Hepatocyte (in vitro differentiated cells): Measurements from ENCODE around the gene DDX10. TPM values are rescaled to one million over a fixed set of nuclear protein-coding genes. Genes with fewer than 3 reads are reported as not detected.

Experiments used
- DNase-seq: peaks from one replicate; pipeline ENCODE4 v3.0.0-alpha.2; 2016; ENCODE audit warnings: low spot score
- H2AFZ ChIP-seq: fragments of 200-600 bp; sonication (generic); 2 replicates; pipeline ENCODE4 v1.6.0; 2016; ENCODE audit warnings: antibody characterized with exemption, mild to moderate bottlenecking
- H3K27ac ChIP-seq: fragments of 200-600 bp; sonication (generic); 2 replicates; pipeline ENCODE4 v1.5.1; 2016; ENCODE audit warnings: mild to moderate bottlenecking
- H3K27me3 ChIP-seq: fragments of 200-600 bp; sonication (generic); 2 replicates; pipeline ENCODE4 v1.6.1; 2016
- H3K36me3 ChIP-seq: fragments of 200-600 bp; sonication (generic); replicated peaks from 2 replicates; pipeline ENCODE4 v1.5.1; 2016; ENCODE audit warnings: low read depth; ENCODE audit not compliant: insufficient read depth
- H3K4me1 ChIP-seq: fragments of 200-600 bp; sonication (generic); 2 replicates; pipeline ENCODE4 v1.5.1; 2016; ENCODE audit warnings: mild to moderate bottlenecking, moderate library complexity; ENCODE audit not compliant: insufficient read depth
- H3K4me2 ChIP-seq: fragments of 200-600 bp; sonication (generic); 2 replicates; pipeline ENCODE4 v1.6.0; 2016
- H3K4me3 ChIP-seq: fragments of 200-600 bp; sonication (generic); 2 replicates; pipeline ENCODE4 v1.5.1; 2016; ENCODE audit warnings: mild to moderate bottlenecking
- H3K79me2 ChIP-seq: fragments of 200-600 bp; sonication (generic); 2 replicates; pipeline ENCODE4 v1.6.0; 2017; ENCODE audit warnings: mild to moderate bottlenecking
- H3K9me2 ChIP-seq: fragments of 200-600 bp; sonication (generic); replicated peaks from 2 replicates; pipeline ENCODE4 v1.6.0; 2017; ENCODE audit warnings: mild to moderate bottlenecking; ENCODE audit not compliant: insufficient read depth
- H3K9me3 ChIP-seq: fragments of 200-600 bp; sonication (generic); 2 replicates; pipeline ENCODE4 v1.5.1; 2016; ENCODE audit warnings: low read depth, mild to moderate bottlenecking
- H4K20me1 ChIP-seq: fragments of 200-600 bp; sonication (generic); 2 replicates; pipeline ENCODE4 v1.6.0; 2016; ENCODE audit warnings: mild to moderate bottlenecking; ENCODE audit not compliant: insufficient read depth, poor library complexity, severe bottlenecking
- CTCF ChIP-seq: fragments of 200-600 bp; sonication (generic); IDR thresholded peaks from 2 replicates; pipeline ENCODE4 v1.5.1; 2016; ENCODE audit warnings: antibody characterized with exemption, mild to moderate bottlenecking; ENCODE audit not compliant: poor library complexity
- EZH2 ChIP-seq: fragments of 200-600 bp; sonication (generic); IDR thresholded peaks from 2 replicates; pipeline ENCODE4 v1.6.1; 2016; ENCODE audit warnings: antibody characterized with exemption, mild to moderate bottlenecking, borderline replicate concordance
- EZH2phosphoT487 ChIP-seq: fragments of 200-600 bp; sonication (generic); IDR thresholded peaks from one replicate; pipeline ENCODE4 v1.6.1; 2018; ENCODE audit warnings: antibody characterized with exemption, mild to moderate bottlenecking, low read depth, moderate library complexity; ENCODE audit not compliant: unreplicated experiment, severe bottlenecking
- whole genome bisulfite sequencing: methylation state at CpG from one replicate; pipeline ENCODE4 v1.1.6; 2016; ENCODE audit warnings: low lambda C conversion rate; ENCODE audit errors: missing lambda C conversion rate; 5-methylcytosine and 5-hydroxymethylcytosine counted together
- polyA plus RNA-seq: library from polyadenylated mRNA; unstranded; fragments of >200 nt; fragmentation: Nextera tagmentation; extraction: Ambion mirVana; gene quantifications from 2 replicates; pipeline ENCODE4 v1.2.1, GENCODE V29; 2016
- total RNA-seq: library from RNA; depleted of rRNA; stranded (reverse); fragments of >200 nt; gene quantifications from 2 replicates; pipeline ENCODE4 v1.2.3, GENCODE V29; 2014

DDX10 gene
- total and polyA plus RNA-seq, 2 experiments from 2014 or later = 9.6 to 13.9 TPM

- no peak overlapping the region for H3K4me2 ChIP-seq
- peaks cover 8% of the 10 kb centered on the region for H3K36me3 ChIP-seq
- H3K27me3 ChIP-seq = no peaks in the 10 kb centered on the region
Observed at GRCh38 chr11:108705061-108705460, 40.2 kb downstream of the DDX10 start.

GRCh38 chr11:108708173-108708572 is 43.3 kb downstream of the DDX10 start:
- H3K4me3 ChIP-seq = no peak overlapping the region
- H3K79me2 ChIP-seq = no peaks in the 10 kb centered on the region
- DNase-seq = no peak
- no peaks in the 10 kb centered on the region for H3K9me2 ChIP-seq
- no peaks in the 10 kb centered on the region for H4K20me1 ChIP-seq
- no peak overlapping the region for H3K4me2 ChIP-seq
- no peak overlapping the region for H2AFZ ChIP-seq
- TF ChIP-seq CTCF (no peak), EZH2 (no peak), EZH2phosphoT487 (no peak)
- no peak overlapping the region for H3K27ac ChIP-seq
- H3K27me3 ChIP-seq = no peaks in the 10 kb centered on the region
- H3K36me3 ChIP-seq = peaks cover 8% of the 10 kb centered on the region
- H3K9me3 ChIP-seq = no peaks in the 10 kb centered on the region
- H3K4me1 ChIP-seq = no peaks in the 10 kb centered on the region

More at GRCh38 chr11:108705061-108705460, 40.2 kb downstream of the DDX10 start:
- Histone ChIP-seq H3K4me3 (no peak overlapping the region), H3K9me3 (no peaks in the 10 kb centered on the region), H3K4me1 (no peaks in the 10 kb centered on the region), H4K20me1 (no peaks in the 10 kb centered on the region), H3K9me2 (no peaks in the 10 kb centered on the region), H2AFZ (no peak overlapping the region), H3K79me2 (no peaks in the 10 kb centered on the region), H3K27ac (no peak overlapping the region)
- 90% methylated on average over 2 of the region's 2 CpGs for WGBS
- TF ChIP-seq EZH2 = no peak
- TF ChIP-seq CTCF = no peak
- TF ChIP-seq EZH2phosphoT487 = no peak
- DNase-seq = no peak

GRCh38 chr11:108709741-108710140 is 44.9 kb downstream of the DDX10 start:
- Histone ChIP-seq H3K9me3 (no peaks in the 10 kb centered on the region), H3K9me2 (no peaks in the 10 kb centered on the region), H3K4me2 (no peak overlapping the region), H4K20me1 (no peaks in the 10 kb centered on the region), H3K27me3 (no peaks in the 10 kb centered on the region), H2AFZ (no peak overlapping the region), H3K4me3 (no peak overlapping the region), H3K36me3 (peaks cover 8% of the 10 kb centered on the region), H3K4me1 (no peaks in the 10 kb centered on the region), H3K79me2 (no peaks in the 10 kb centered on the region), H3K27ac (no peak overlapping the region)
- DNase-seq = no peak
- no peak for TF ChIP-seq EZH2
- TF ChIP-seq EZH2phosphoT487 = no peak
- no peak for TF ChIP-seq CTCF
